Peyer's patch (tissue), 4 donors: ENCODE results near the gene ELMO1. TPM values are rescaled to one million over a fixed set of nuclear protein-coding genes. Genes with fewer than 3 reads are reported as not detected.

ENCODE experiments used
- DNase-seq, 3 donors: peaks; one replicate each; pipeline ENCODE4 v3.0.0-alpha.2; 2017 to 2019
- H3K27ac ChIP-seq, 4 donors: fragments of 200-600 bp; sonication (generic); one replicate each; pipeline ENCODE4 v1.5.1; 2016 to 2019
- H3K27me3 ChIP-seq, 2 donors: fragments of 200-600 bp; sonication (generic); one replicate each; pipeline ENCODE4 v1.5.1; 2019
- H3K36me3 ChIP-seq, 3 donors: fragments of 200-600 bp; sonication (generic); one replicate each; pipeline ENCODE4 v1.5.1; 2016 to 2019
- H3K4me1 ChIP-seq, 4 donors: fragments of 200-600 bp; sonication (generic); one replicate each; pipeline ENCODE4 v1.5.1; 2016 to 2019
- H3K4me3 ChIP-seq, 4 donors: fragments of 200-600 bp; sonication (generic); 1 replicate in 3 of 4; 2 replicates in 1 of 4; pipeline ENCODE4 v1.5.1; 2016 to 2019; ENCODE audit warnings: mild to moderate bottlenecking in 1 of 4
- H3K9me3 ChIP-seq, 4 donors: fragments of 200-600 bp; sonication (generic); one replicate each; pipeline ENCODE4 v1.5.1; 2016 to 2019; ENCODE audit warnings: mild to moderate bottlenecking in 1 of 4
- POLR2A ChIP-seq, 2 donors: fragments of 450-650 bp; IDR thresholded peaks; one replicate each; pipeline ENCODE4 v1.5.1; 2017; ENCODE audit warnings: antibody characterized with exemption in 2 of 2, mild to moderate bottlenecking in 2 of 2, moderate library complexity in 2 of 2
- total RNA-seq, 4 donors: library from RNA; depleted of rRNA; stranded (reverse); fragments of >200 nt; gene quantifications; one replicate each; pipeline ENCODE4 v1.1.0, GENCODE V29; 2016
- TF ChIP-seq, protein P1 (sequence below), 6 experiments: fragments of 450-650 bp in 4 of 6; fragments of 200-600 bp in 2 of 6; sonication (generic) in 1 of 6; IDR thresholded peaks; one replicate each; pipeline ENCODE4 v1.5.1; 2017 to 2019; ENCODE audit warnings: antibody characterized with exemption in 6 of 6, mild to moderate bottlenecking in 3 of 6, moderate library complexity in 1 of 6

ELMO1 gene
- total RNA-seq, 4 donors from 2014 or later = 43.1 to 381 (median 72.2) TPM

DNA sequence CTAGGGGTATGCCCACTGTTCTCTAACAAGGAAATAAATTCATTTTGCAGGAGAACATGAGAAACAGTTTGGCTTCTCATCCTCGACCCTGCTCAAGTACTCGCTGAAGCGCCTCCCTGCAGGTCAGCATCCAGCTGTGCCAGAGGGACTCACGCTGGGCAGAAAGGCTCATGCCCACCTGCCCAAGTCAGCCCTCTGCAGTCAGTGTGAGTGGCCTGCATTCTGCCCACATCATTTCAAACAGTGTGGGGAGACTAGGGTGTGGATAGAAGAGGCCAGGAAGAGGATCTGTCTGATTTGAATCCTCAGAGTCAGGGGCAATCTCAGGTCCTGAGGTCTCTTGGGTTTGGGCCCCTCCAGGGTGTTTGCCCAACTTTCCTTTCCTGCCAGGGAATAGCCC, 297.8 kb downstream of the ELMO1 start:
- TF ChIP-seq POLR2A (IDR thresholded peaks at IDR 0.05) = no peak
- TF ChIP-seq, protein P1, sequence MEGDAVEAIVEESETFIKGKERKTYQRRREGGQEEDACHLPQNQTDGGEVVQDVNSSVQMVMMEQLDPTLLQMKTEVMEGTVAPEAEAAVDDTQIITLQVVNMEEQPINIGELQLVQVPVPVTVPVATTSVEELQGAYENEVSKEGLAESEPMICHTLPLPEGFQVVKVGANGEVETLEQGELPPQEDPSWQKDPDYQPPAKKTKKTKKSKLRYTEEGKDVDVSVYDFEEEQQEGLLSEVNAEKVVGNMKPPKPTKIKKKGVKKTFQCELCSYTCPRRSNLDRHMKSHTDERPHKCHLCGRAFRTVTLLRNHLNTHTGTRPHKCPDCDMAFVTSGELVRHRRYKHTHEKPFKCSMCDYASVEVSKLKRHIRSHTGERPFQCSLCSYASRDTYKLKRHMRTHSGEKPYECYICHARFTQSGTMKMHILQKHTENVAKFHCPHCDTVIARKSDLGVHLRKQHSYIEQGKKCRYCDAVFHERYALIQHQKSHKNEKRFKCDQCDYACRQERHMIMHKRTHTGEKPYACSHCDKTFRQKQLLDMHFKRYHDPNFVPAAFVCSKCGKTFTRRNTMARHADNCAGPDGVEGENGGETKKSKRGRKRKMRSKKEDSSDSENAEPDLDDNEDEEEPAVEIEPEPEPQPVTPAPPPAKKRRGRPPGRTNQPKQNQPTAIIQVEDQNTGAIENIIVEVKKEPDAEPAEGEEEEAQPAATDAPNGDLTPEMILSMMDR (IDR thresholded peaks at IDR 0.05) = no peak
- Histone ChIP-seq H3K27me3 (no peaks in the 10 kb centered on the region), H3K36me3 (no peaks in the 10 kb centered on the region), H3K9me3 (no peaks in the 10 kb centered on the region), H3K27ac (no peak overlapping the region), H3K4me3 (no peak overlapping the region), H3K4me1 (no peaks in the 10 kb centered on the region)
- DNase-seq = no peak

DNA sequence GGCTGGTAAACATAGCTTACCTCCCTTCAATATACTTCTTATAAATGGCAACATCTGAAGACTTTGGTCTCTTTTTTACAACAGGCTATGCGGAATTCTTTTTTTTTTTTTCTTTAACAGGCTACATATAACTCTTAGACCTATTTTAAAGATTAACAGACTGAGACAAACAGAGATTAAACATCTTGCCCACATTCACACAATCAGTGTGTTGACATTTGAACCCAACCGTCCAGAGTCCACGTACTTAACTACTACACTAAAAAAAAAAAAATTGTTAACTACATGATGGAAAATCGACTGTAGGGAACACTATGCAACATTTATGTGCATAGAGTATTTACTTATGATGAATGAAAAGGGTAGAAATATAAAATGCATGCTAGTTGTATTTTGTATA, 298.5 kb downstream of the ELMO1 start:
- TF ChIP-seq, protein P1 (IDR thresholded peaks at IDR 0.05) = no peak
- no peak for TF ChIP-seq POLR2A (IDR thresholded peaks at IDR 0.05)
- Histone ChIP-seq H3K27me3 (no peaks in the 10 kb centered on the region), H3K27ac (no peak overlapping the region), H3K36me3 (no peaks in the 10 kb centered on the region), H3K4me1 (no peaks in the 10 kb centered on the region), H3K4me3 (no peak overlapping the region), H3K9me3 (no peaks in the 10 kb centered on the region)
- DNase-seq = no peak

DNA sequence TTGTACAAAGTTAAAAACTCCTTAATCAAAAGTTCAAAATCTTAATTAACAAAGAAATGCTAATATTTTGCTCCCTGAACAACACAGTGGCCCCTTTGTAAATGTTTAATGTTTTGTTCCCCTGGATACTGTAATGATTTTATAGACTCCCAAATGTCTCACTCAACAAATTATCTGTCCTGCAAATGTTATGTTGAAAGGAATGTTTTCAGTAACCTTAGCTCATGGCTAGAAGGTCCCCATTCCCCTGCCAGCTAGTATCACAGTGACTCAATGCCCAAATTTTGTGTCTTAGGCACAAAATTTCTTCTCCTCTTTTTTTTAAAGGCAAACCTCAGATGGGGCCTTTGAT, 298.9 kb downstream of the ELMO1 start:
- no peak for DNase-seq
- no peaks in the 10 kb centered on the region for H3K27me3 ChIP-seq
- TF ChIP-seq POLR2A (IDR thresholded peaks at IDR 0.05) = no peak
- H3K27ac ChIP-seq = no peak overlapping the region
- no peak overlapping the region for H3K4me3 ChIP-seq
- no peaks in the 10 kb centered on the region for H3K9me3 ChIP-seq
- H3K4me1 ChIP-seq = no peaks in the 10 kb centered on the region
- no peaks in the 10 kb centered on the region for H3K36me3 ChIP-seq

DNA sequence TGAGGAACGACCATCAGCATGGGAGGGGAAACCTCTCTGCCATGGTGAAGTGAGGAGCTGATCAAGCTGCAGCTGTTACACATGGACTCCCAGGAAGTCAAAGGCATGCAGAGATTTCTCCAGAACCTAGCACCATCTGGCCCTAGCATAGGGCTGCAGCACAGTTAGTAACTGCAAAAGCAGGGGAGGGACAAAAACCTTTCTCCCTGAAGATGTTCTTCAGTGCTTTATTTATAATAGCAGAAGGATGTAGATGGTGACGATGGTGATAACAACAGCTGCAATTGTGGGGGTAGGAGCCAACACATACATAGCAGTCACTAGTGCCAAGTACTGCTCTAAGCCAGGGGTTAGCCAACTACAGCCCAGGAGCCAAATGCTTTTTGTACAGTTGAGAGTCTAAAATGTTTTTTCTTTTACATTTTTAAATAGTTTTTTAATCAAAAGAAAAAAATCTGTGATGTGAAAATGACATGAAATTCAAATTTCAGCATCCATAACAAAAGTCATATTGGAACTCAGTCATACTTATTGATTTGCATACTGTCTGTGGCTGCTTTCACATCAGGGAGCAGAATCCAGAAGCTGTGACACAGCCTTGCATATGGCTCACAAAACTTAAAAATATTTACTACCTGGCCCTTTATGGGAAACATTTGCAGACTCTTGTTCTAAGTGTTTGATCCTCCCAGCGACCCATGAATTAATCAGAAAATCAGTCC, 299.5 kb downstream of the ELMO1 start:
- Histone ChIP-seq H3K27ac (no peak overlapping the region), H3K36me3 (no peaks in the 10 kb centered on the region)
- TF ChIP-seq, protein P1 (IDR thresholded peaks at IDR 0.05) = no peak
- TF ChIP-seq POLR2A (IDR thresholded peaks at IDR 0.05) = no peak

DNA sequence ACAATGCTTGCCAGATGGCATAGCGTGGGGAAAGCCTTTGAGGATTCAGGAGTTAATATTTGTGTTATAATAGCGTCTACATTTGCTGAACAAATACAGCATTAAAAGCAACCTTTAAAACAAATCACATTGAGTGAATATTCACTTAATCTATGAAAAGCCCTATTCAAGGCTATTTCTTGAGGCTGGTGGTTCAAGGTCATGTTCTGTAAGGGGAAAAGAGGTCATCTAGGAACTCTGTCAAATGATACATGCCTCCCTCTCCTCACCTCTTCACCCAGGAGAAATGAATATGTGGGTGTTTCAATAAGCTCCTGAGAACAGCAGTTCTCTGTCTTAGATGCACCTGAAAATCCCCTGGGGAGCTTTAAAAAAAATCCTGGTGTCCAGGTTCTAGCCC, 303.0 kb downstream of the ELMO1 start:
- DNase-seq = no peak
- Histone ChIP-seq H3K36me3 (no peaks in the 10 kb centered on the region), H3K27ac (no peak overlapping the region), H3K27me3 (no peaks in the 10 kb centered on the region), H3K4me1 (no peaks in the 10 kb centered on the region), H3K4me3 (no peak overlapping the region), H3K9me3 (no peaks in the 10 kb centered on the region)
- TF ChIP-seq, protein P1 (IDR thresholded peaks at IDR 0.05) = no peak
- no peak for TF ChIP-seq POLR2A (IDR thresholded peaks at IDR 0.05)

More for the DNA sequence above, 299.5 kb downstream of the ELMO1 start:
- no peaks in the 10 kb centered on the region for H3K27me3 ChIP-seq
- no peaks in the 10 kb centered on the region for H3K9me3 ChIP-seq
- no peak for DNase-seq
- no peaks in the 10 kb centered on the region for H3K4me1 ChIP-seq
- H3K4me3 ChIP-seq = no peak overlapping the region

DNA sequence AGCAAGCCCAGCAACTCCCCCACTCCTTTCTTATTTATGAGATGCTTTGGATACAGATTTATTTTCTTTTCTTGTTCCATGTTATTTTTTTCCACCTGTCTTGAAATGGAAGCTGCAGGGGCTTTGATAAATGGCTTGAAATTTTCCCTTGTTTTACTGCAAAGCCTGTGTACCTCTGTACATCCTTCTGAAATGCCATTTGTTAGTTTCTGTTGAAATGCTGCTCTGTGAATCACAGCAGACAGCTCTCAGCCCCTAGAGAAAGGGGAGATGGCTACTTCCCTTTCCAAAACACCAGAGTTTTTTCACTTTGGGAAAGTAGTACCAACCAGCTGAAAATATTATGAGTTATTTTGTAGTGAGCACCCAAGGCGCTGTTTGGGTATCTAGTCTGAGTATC, 304.2 kb downstream of the ELMO1 start:
- H3K27me3 ChIP-seq = no peaks in the 10 kb centered on the region
- no peak for TF ChIP-seq POLR2A (IDR thresholded peaks at IDR 0.05)
- TF ChIP-seq, protein P1 (IDR thresholded peaks at IDR 0.05) = no peak
- H3K36me3 ChIP-seq = no peaks in the 10 kb centered on the region
- DNase-seq = no peak
- peaks cover 0 to 7% (median 0%) of the 10 kb centered on the region in 4 donors for H3K9me3 ChIP-seq
- H3K4me3 ChIP-seq = no peak overlapping the region
- no peaks in the 10 kb centered on the region for H3K4me1 ChIP-seq
- H3K27ac ChIP-seq = no peak overlapping the region
